WTC11 (cell line): ENCODE data around the gene CIT. TPM values are rescaled to one million over a fixed set of nuclear protein-coding genes. Genes with fewer than 3 reads are reported as not detected.

Source experiments
- ATAC-seq: fragments of 200-7000 bp; cut with Tn5 transposase; 2 replicates; pipeline ENCODE4 v1.10.0; 2021; ENCODE audit warnings: mild to moderate bottlenecking, moderate library complexity
- CTCF ChIA-PET: fragments of 300-600 bp; sonication (Branson Sonifier 250); formaldehyde crosslinking; loops from one replicate; lab custom pipeline; 2021; ENCODE audit warnings: antibody characterized with exemption; lab: Charles Lee
- POLR2A ChIA-PET: fragments of 350-600 bp; sonication (Branson Sonifier 250); formaldehyde crosslinking; loops from one replicate; lab custom pipeline; 2021; ENCODE audit warnings: antibody characterized with exemption; lab: Charles Lee
- DNase-seq: peaks from one replicate; pipeline ENCODE4 v3.0.0; 2021; ENCODE audit warnings: low spot score
- H3K27ac Mint-ChIP-seq: 2 replicates; pipeline ENCODE4 v1.8.0; 2021; ENCODE audit warnings: mixed read lengths
- H3K27me3 Mint-ChIP-seq: 2 replicates; pipeline ENCODE4 v1.8.0; 2021; ENCODE audit warnings: low read depth, mild to moderate bottlenecking, moderate library complexity, mixed read lengths
- H3K36me3 Mint-ChIP-seq: 2 replicates; pipeline ENCODE4 v1.8.0; 2021; ENCODE audit warnings: mixed read lengths
- H3K4me1 Mint-ChIP-seq: 2 replicates; pipeline ENCODE4 v1.8.0; 2022; ENCODE audit warnings: mixed read lengths
- H3K4me3 Mint-ChIP-seq: 2 replicates; pipeline ENCODE4 v1.8.0; 2021; ENCODE audit warnings: mild to moderate bottlenecking, moderate library complexity, mixed read lengths
- H3K9me3 Mint-ChIP-seq: 2 replicates; pipeline ENCODE4 v1.8.0; 2021; ENCODE audit warnings: mixed read lengths
- ATF1 ChIP-seq: sonication (generic); formaldehyde crosslinking; IDR thresholded peaks from 2 replicates; pipeline ENCODE4 v1.8.1; 2023; ENCODE audit warnings: mild to moderate bottlenecking, moderate library complexity, missing genetic modification reagents
- CREB1 ChIP-seq: sonication (generic); formaldehyde crosslinking; IDR thresholded peaks from 2 replicates; pipeline ENCODE4 v1.8.0; 2023; ENCODE audit warnings: mild to moderate bottlenecking, missing genetic modification reagents
- ESRRA ChIP-seq: sonication (generic); formaldehyde crosslinking; IDR thresholded peaks from 2 replicates; pipeline ENCODE4 v1.8.1; 2022; ENCODE audit warnings: mild to moderate bottlenecking, missing genetic modification reagents, borderline replicate concordance
- GRHL2 ChIP-seq: fragments of 250-450 bp; sonication (Bioruptor Pico); IDR thresholded peaks from 2 replicates; pipeline ENCODE4 v1.8.0; 2022; ENCODE audit warnings: mild to moderate bottlenecking, moderate library complexity; ENCODE audit not compliant: insufficient replicate concordance, severe bottlenecking
- IRF2 ChIP-seq: sonication (generic); formaldehyde crosslinking; IDR thresholded peaks from 2 replicates; pipeline ENCODE4 v1.8.0; 2022; ENCODE audit warnings: low read depth, missing genetic modification reagents, borderline replicate concordance
- JUN ChIP-seq: sonication (generic); formaldehyde crosslinking; IDR thresholded peaks from 2 replicates; pipeline ENCODE4 v1.8.0; 2023; ENCODE audit warnings: mild to moderate bottlenecking, missing genetic modification reagents
- MXD4 ChIP-seq: fragments of 250-450 bp; sonication (Bioruptor Pico); IDR thresholded peaks from 2 replicates; pipeline ENCODE4 v1.8.0; 2021; ENCODE audit warnings: mild to moderate bottlenecking, moderate library complexity, borderline replicate concordance
- NFATC4 ChIP-seq: fragments of 250-450 bp; sonication (Bioruptor Pico); IDR thresholded peaks from 2 replicates; pipeline ENCODE4 v1.9.0; 2021; ENCODE audit warnings: mild to moderate bottlenecking
- NFE2L1 ChIP-seq: sonication (generic); formaldehyde crosslinking; IDR thresholded peaks from 2 replicates; pipeline ENCODE4 v1.8.1; 2023; ENCODE audit warnings: missing genetic modification reagents
- NFYB ChIP-seq: sonication (generic); formaldehyde crosslinking; conservative IDR thresholded peaks from 2 replicates; pipeline ENCODE4 v1.8.0; 2022; ENCODE audit warnings: low read depth, missing genetic modification reagents
- TEAD4 ChIP-seq: sonication (generic); formaldehyde crosslinking; IDR thresholded peaks from 2 replicates; pipeline ENCODE4 v1.8.0; 2022; ENCODE audit warnings: mild to moderate bottlenecking, missing genetic modification reagents
- ZNF396 ChIP-seq: fragments of 250-450 bp; sonication (Bioruptor Pico); IDR thresholded peaks from 2 replicates; pipeline ENCODE4 v1.8.0; 2021; ENCODE audit warnings: mild to moderate bottlenecking, moderate library complexity, borderline replicate concordance
- ZNF423 ChIP-seq: fragments of 250-450 bp; sonication (Bioruptor Pico); IDR thresholded peaks from 2 replicates; pipeline ENCODE4 v2.1.2; 2022; ENCODE audit warnings: mild to moderate bottlenecking, moderate library complexity
- total RNA-seq: library from RNA; stranded (reverse); gene quantifications from 3 replicates; pipeline ENCODE4 v1.2.3, GENCODE V29; 2021
- TF ChIP-seq, protein P1 (sequence below): fragments of 250-450 bp; sonication (Bioruptor Pico); IDR thresholded peaks from 2 replicates; pipeline ENCODE4 v2.1.2; 2022; ENCODE audit warnings: mild to moderate bottlenecking, moderate library complexity
- TF ChIP-seq, protein P2 (sequence below): sonication (generic); formaldehyde crosslinking; IDR thresholded peaks from 2 replicates; pipeline ENCODE4 v1.8.1; 2023; ENCODE audit warnings: mild to moderate bottlenecking, missing genetic modification reagents
- TF ChIP-seq, protein P3 (sequence below): fragments of 250-450 bp; sonication (Bioruptor Pico); IDR thresholded peaks from 2 replicates; pipeline ENCODE4 v1.9.0; 2021; ENCODE audit warnings: mild to moderate bottlenecking
- TF ChIP-seq, protein P4 (sequence below): sonication (generic); formaldehyde crosslinking; IDR thresholded peaks from 2 replicates; pipeline ENCODE4 v1.8.1; 2022; ENCODE audit warnings: low read depth, missing genetic modification reagents, borderline replicate concordance
- TF ChIP-seq, protein P5 (sequence below): sonication (generic); formaldehyde crosslinking; IDR thresholded peaks from 2 replicates; pipeline ENCODE4 v1.8.0; 2023; ENCODE audit warnings: mild to moderate bottlenecking, missing genetic modification reagents
- TF ChIP-seq, protein P6 (sequence below): fragments of 200-600 bp; IDR thresholded peaks from 2 replicates; pipeline ENCODE4 v1.8.0; 2022; ENCODE audit warnings: antibody characterized with exemption
- TF ChIP-seq, protein P7 (sequence below): sonication (generic); formaldehyde crosslinking; conservative IDR thresholded peaks from 2 replicates; pipeline ENCODE4 v1.8.1; 2023; ENCODE audit warnings: mild to moderate bottlenecking, low read depth, missing genetic modification reagents, moderate library complexity

The CIT gene
- total RNA-seq, 1 experiment from 2014 or later, result 65.4 TPM

DNA sequence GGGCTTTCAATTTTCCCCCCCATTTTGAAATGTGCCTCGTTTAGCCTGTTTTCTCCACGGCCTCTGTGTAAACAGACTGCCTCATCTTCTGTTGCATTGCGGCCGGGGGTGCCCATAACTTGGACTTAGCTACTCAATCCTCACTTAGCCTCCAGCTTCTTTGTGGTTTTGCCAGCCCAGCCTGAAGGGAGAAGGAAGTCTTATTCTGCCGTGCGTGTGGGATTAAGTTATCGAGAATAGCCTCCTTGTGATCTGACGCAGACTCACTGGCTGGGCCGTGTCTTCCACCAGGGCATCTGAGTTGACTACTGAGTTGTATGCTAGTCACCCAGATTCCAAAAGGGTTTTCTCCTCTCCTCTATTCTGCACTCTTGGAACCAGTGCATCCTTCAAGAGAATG, 201.1 kb downstream of the CIT start:
- H3K27ac Mint-ChIP-seq, result no peak overlapping the region
- no peaks in the 10 kb centered on the region for H3K9me3 Mint-ChIP-seq
- DNase-seq (no peak), ATAC-seq (no peak)
- CTCF ChIA-PET, result interaction anchor here (1.1 to 4.0 kb wide), 3 partner anchors 8 to 33 kb away, joined by 6 to 12 read pairs (median 6); partner anchors contain the start of gene PRKAB1
- no peak overlapping the region for H3K4me3 Mint-ChIP-seq
- no peaks in the 10 kb centered on the region for H3K27me3 Mint-ChIP-seq
- peaks cover 96% of the 10 kb centered on the region for H3K36me3 Mint-ChIP-seq
- TF ChIP-seq NFATC4 (CRISPR knock-in tag) (no peak), TEAD4 (no peak), NFYB (CRISPR knock-in tag) (no peak)
- TF ChIP-seq, protein P1, sequence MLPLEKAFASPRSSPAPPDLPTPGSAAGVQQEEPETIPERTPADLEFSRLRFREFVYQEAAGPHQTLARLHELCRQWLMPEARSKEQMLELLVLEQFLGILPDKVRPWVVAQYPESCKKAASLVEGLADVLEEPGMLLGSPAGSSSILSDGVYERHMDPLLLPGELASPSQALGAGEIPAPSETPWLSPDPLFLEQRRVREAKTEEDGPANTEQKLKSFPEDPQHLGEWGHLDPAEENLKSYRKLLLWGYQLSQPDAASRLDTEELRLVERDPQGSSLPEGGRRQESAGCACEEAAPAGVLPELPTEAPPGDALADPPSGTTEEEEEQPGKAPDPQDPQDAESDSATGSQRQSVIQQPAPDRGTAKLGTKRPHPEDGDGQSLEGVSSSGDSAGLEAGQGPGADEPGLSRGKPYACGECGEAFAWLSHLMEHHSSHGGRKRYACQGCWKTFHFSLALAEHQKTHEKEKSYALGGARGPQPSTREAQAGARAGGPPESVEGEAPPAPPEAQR, result no peak
- TF ChIP-seq, protein P2, sequence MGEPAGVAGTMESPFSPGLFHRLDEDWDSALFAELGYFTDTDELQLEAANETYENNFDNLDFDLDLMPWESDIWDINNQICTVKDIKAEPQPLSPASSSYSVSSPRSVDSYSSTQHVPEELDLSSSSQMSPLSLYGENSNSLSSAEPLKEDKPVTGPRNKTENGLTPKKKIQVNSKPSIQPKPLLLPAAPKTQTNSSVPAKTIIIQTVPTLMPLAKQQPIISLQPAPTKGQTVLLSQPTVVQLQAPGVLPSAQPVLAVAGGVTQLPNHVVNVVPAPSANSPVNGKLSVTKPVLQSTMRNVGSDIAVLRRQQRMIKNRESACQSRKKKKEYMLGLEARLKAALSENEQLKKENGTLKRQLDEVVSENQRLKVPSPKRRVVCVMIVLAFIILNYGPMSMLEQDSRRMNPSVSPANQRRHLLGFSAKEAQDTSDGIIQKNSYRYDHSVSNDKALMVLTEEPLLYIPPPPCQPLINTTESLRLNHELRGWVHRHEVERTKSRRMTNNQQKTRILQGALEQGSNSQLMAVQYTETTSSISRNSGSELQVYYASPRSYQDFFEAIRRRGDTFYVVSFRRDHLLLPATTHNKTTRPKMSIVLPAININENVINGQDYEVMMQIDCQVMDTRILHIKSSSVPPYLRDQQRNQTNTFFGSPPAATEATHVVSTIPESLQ (CRISPR knock-in tag), result no peak
- TF ChIP-seq, protein P3, sequence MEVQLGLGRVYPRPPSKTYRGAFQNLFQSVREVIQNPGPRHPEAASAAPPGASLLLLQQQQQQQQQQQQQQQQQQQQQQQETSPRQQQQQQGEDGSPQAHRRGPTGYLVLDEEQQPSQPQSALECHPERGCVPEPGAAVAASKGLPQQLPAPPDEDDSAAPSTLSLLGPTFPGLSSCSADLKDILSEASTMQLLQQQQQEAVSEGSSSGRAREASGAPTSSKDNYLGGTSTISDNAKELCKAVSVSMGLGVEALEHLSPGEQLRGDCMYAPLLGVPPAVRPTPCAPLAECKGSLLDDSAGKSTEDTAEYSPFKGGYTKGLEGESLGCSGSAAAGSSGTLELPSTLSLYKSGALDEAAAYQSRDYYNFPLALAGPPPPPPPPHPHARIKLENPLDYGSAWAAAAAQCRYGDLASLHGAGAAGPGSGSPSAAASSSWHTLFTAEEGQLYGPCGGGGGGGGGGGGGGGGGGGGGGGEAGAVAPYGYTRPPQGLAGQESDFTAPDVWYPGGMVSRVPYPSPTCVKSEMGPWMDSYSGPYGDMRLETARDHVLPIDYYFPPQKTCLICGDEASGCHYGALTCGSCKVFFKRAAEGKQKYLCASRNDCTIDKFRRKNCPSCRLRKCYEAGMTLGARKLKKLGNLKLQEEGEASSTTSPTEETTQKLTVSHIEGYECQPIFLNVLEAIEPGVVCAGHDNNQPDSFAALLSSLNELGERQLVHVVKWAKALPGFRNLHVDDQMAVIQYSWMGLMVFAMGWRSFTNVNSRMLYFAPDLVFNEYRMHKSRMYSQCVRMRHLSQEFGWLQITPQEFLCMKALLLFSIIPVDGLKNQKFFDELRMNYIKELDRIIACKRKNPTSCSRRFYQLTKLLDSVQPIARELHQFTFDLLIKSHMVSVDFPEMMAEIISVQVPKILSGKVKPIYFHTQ, result no peak
- TF ChIP-seq, all 79 proteins: peak for 0
- POLR2A ChIA-PET, result no interaction called here
- H3K4me1 Mint-ChIP-seq, result peaks cover 12% of the 10 kb centered on the region

DNA sequence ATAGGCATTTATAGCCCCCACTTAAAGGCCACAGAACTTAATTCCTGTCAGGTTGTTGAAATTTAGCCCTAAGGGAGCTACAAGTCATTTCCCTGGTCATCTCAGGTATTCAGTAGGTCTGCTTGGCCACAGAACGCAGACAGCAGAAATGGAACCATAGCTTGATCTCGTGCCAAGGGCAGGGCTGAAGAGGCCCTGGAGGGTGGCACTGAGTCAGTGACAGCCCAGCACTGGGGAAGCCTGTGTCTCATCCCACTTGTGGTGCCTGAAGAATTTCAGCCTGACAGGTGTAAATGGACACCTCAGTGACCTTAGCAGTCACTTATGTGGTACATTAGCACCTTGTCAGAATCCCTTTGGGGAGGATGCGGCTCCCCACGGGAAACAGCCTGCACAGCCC, 202.6 kb downstream of the CIT start:
- H3K27ac Mint-ChIP-seq, result no peak overlapping the region
- TF ChIP-seq GRHL2 (CRISPR knock-in tag) (no peak), ZNF396 (CRISPR knock-in tag) (no peak), MXD4 (CRISPR knock-in tag) (no peak), CREB1 (CRISPR knock-in tag) (no peak), IRF2 (CRISPR knock-in tag) (no peak), ESRRA (CRISPR knock-in tag) (no peak), NFE2L1 (no peak), JUN (CRISPR knock-in tag) (no peak), ATF1 (CRISPR knock-in tag) (no peak), ZNF423 (no peak)
- TF ChIP-seq, protein P4, sequence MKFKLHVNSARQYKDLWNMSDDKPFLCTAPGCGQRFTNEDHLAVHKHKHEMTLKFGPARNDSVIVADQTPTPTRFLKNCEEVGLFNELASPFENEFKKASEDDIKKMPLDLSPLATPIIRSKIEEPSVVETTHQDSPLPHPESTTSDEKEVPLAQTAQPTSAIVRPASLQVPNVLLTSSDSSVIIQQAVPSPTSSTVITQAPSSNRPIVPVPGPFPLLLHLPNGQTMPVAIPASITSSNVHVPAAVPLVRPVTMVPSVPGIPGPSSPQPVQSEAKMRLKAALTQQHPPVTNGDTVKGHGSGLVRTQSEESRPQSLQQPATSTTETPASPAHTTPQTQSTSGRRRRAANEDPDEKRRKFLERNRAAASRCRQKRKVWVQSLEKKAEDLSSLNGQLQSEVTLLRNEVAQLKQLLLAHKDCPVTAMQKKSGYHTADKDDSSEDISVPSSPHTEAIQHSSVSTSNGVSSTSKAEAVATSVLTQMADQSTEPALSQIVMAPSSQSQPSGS, result no peak
- TF ChIP-seq, protein P5, sequence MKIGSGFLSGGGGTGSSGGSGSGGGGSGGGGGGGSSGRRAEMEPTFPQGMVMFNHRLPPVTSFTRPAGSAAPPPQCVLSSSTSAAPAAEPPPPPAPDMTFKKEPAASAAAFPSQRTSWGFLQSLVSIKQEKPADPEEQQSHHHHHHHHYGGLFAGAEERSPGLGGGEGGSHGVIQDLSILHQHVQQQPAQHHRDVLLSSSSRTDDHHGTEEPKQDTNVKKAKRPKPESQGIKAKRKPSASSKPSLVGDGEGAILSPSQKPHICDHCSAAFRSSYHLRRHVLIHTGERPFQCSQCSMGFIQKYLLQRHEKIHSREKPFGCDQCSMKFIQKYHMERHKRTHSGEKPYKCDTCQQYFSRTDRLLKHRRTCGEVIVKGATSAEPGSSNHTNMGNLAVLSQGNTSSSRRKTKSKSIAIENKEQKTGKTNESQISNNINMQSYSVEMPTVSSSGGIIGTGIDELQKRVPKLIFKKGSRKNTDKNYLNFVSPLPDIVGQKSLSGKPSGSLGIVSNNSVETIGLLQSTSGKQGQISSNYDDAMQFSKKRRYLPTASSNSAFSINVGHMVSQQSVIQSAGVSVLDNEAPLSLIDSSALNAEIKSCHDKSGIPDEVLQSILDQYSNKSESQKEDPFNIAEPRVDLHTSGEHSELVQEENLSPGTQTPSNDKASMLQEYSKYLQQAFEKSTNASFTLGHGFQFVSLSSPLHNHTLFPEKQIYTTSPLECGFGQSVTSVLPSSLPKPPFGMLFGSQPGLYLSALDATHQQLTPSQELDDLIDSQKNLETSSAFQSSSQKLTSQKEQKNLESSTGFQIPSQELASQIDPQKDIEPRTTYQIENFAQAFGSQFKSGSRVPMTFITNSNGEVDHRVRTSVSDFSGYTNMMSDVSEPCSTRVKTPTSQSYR (CRISPR knock-in tag), result no peak
- TF ChIP-seq, protein P6, sequence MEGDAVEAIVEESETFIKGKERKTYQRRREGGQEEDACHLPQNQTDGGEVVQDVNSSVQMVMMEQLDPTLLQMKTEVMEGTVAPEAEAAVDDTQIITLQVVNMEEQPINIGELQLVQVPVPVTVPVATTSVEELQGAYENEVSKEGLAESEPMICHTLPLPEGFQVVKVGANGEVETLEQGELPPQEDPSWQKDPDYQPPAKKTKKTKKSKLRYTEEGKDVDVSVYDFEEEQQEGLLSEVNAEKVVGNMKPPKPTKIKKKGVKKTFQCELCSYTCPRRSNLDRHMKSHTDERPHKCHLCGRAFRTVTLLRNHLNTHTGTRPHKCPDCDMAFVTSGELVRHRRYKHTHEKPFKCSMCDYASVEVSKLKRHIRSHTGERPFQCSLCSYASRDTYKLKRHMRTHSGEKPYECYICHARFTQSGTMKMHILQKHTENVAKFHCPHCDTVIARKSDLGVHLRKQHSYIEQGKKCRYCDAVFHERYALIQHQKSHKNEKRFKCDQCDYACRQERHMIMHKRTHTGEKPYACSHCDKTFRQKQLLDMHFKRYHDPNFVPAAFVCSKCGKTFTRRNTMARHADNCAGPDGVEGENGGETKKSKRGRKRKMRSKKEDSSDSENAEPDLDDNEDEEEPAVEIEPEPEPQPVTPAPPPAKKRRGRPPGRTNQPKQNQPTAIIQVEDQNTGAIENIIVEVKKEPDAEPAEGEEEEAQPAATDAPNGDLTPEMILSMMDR, result no peak
- TF ChIP-seq, protein P7, sequence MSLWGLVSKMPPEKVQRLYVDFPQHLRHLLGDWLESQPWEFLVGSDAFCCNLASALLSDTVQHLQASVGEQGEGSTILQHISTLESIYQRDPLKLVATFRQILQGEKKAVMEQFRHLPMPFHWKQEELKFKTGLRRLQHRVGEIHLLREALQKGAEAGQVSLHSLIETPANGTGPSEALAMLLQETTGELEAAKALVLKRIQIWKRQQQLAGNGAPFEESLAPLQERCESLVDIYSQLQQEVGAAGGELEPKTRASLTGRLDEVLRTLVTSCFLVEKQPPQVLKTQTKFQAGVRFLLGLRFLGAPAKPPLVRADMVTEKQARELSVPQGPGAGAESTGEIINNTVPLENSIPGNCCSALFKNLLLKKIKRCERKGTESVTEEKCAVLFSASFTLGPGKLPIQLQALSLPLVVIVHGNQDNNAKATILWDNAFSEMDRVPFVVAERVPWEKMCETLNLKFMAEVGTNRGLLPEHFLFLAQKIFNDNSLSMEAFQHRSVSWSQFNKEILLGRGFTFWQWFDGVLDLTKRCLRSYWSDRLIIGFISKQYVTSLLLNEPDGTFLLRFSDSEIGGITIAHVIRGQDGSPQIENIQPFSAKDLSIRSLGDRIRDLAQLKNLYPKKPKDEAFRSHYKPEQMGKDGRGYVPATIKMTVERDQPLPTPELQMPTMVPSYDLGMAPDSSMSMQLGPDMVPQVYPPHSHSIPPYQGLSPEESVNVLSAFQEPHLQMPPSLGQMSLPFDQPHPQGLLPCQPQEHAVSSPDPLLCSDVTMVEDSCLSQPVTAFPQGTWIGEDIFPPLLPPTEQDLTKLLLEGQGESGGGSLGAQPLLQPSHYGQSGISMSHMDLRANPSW (CRISPR knock-in tag), result no peak
- H3K27me3 Mint-ChIP-seq, result no peaks in the 10 kb centered on the region
- no peak for DNase-seq
- no peak overlapping the region for H3K4me3 Mint-ChIP-seq
- POLR2A ChIA-PET, result no interaction called here
- peaks cover 94% of the 10 kb centered on the region for H3K36me3 Mint-ChIP-seq
- CTCF ChIA-PET, result no interaction called here
- no peaks in the 10 kb centered on the region for H3K9me3 Mint-ChIP-seq
- no peak for ATAC-seq
- H3K4me1 Mint-ChIP-seq, result peaks cover 15% of the 10 kb centered on the region
